ENCODE measurements around the gene SOCS1. TPM values are rescaled to one million over a fixed set of nuclear protein-coding genes. Genes with fewer than 3 reads are reported as not detected.

Gene SOCS1
- total RNA-seq, 6 experiments from 2014 or later = 3.8 to 6.7 (median 5.9) TPM

- Mint-ChIP-seq H3K4me1 (ENCODE audit: low read depth) (0 out of 2 replicates have a peak, but pooled peaks cover 5% of the 10 kb centered on the region), H3K4me3 (no peak overlapping the region), H3K36me3 (ENCODE audit: low read depth) (no peaks in the 10 kb centered on the region), H3K27ac (no peak overlapping the region), H3K27me3 (ENCODE audit: insufficient read depth) (peaks cover 2% of the 10 kb centered on the region; the same call in 1 of the 2 replicates), H3K9me3 (no peaks in the 10 kb centered on the region)
- no peak for DNase-seq
- TF ChIP-seq, protein P1, sequence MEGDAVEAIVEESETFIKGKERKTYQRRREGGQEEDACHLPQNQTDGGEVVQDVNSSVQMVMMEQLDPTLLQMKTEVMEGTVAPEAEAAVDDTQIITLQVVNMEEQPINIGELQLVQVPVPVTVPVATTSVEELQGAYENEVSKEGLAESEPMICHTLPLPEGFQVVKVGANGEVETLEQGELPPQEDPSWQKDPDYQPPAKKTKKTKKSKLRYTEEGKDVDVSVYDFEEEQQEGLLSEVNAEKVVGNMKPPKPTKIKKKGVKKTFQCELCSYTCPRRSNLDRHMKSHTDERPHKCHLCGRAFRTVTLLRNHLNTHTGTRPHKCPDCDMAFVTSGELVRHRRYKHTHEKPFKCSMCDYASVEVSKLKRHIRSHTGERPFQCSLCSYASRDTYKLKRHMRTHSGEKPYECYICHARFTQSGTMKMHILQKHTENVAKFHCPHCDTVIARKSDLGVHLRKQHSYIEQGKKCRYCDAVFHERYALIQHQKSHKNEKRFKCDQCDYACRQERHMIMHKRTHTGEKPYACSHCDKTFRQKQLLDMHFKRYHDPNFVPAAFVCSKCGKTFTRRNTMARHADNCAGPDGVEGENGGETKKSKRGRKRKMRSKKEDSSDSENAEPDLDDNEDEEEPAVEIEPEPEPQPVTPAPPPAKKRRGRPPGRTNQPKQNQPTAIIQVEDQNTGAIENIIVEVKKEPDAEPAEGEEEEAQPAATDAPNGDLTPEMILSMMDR (IDR thresholded peaks at IDR 0.05) = no peak
Observed at GRCh38 chr16:11242658-11243057, 13.3 kb downstream of the SOCS1 start.

DNA sequence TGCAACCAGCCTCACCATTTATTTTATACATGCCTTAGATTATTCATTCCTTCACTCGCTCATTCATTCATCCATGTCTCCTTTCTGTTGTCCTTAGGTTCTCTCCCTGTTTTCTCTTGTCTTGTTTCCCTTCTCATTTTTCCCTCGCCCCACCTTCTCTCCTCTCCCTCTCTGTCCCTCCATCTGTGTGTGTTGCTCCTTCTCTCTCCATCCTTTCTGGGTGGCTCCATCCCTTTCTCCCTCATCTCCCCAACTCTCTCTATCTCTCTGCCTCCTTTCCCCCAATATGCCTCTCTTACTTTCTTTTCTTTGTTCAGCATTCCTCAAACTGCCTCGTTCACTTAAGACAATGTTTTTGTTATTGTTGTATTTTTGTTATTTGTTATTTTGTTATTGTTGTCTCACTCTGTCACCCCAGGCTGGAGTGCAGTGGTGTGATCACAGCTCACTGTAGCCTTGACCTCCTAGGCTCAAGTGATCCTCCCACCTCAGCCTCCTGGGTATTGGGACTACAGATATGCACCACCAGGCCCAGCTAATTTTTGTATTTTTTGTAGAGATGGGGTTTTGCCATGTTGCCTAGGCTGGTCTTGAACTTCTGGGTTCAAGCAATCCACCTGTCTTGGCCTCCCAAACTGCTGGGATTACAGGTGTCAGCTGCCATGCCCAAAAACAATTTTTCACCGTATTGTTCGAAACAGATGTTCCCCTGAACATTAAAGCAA is 14.4 kb downstream of the SOCS1 start:
- peaks cover 2% of the 10 kb centered on the region; the same call in 1 of the 2 replicates for H3K27me3 Mint-ChIP-seq (ENCODE audit: insufficient read depth)
- 0 out of 2 replicates have a peak, but pooled peaks cover 5% of the 10 kb centered on the region for H3K4me1 Mint-ChIP-seq (ENCODE audit: low read depth)
- DNase-seq = no peak
- H3K4me3 Mint-ChIP-seq = no peak overlapping the region
- no peaks in the 10 kb centered on the region for H3K36me3 Mint-ChIP-seq (ENCODE audit: low read depth)
- H3K27ac Mint-ChIP-seq = no peak overlapping the region
- no peaks in the 10 kb centered on the region for H3K9me3 Mint-ChIP-seq
- TF ChIP-seq, protein P1 (IDR thresholded peaks at IDR 0.05) = no peak

- Mint-ChIP-seq H3K27me3 (ENCODE audit: insufficient read depth) (peaks cover 2% of the 10 kb centered on the region; the same call in 1 of the 2 replicates), H3K36me3 (ENCODE audit: low read depth) (no peaks in the 10 kb centered on the region), H3K4me1 (ENCODE audit: low read depth) (0 out of 2 replicates have a peak, but pooled peaks cover 5% of the 10 kb centered on the region), H3K9me3 (no peaks in the 10 kb centered on the region), H3K4me3 (no peak overlapping the region), H3K27ac (no peak overlapping the region)
- no peak for DNase-seq
- TF ChIP-seq, protein P1 (IDR thresholded peaks at IDR 0.05) = no peak
Observed at GRCh38 chr16:11240636-11241473, 15.1 kb downstream of the SOCS1 start.

GRCh38 chr16:11239644-11240632 is 16.1 kb downstream of the SOCS1 start:
- TF ChIP-seq, protein P1 (IDR thresholded peaks at IDR 0.05) = no peak
- Mint-ChIP-seq H3K4me1 (ENCODE audit: low read depth) (peaks cover 8% of the 10 kb centered on the region), H3K36me3 (ENCODE audit: low read depth) (no peaks in the 10 kb centered on the region), H3K4me3 (no peak overlapping the region), H3K27me3 (ENCODE audit: insufficient read depth) (peaks cover 2% of the 10 kb centered on the region; the same call in 1 of the 2 replicates), H3K27ac (no peak overlapping the region), H3K9me3 (no peaks in the 10 kb centered on the region)
- DNase-seq = no peak

Measured in HFFc6 (cell line).